22Rv1 (cell line): ENCODE results near the gene TNFRSF18.

Experiments used
- ZFX ChIP-seq: fragments of 450-650 bp; IDR thresholded peaks from 2 replicates; pipeline ENCODE4 v1.6.1; 2017; ENCODE audit warnings: antibody characterized with exemption, borderline replicate concordance
- TF ChIP-seq, protein P1 (sequence below): fragments of 450-650 bp; IDR thresholded peaks from 2 replicates; pipeline ENCODE4 v1.5.1; 2017; ENCODE audit warnings: mild to moderate bottlenecking

DNA sequence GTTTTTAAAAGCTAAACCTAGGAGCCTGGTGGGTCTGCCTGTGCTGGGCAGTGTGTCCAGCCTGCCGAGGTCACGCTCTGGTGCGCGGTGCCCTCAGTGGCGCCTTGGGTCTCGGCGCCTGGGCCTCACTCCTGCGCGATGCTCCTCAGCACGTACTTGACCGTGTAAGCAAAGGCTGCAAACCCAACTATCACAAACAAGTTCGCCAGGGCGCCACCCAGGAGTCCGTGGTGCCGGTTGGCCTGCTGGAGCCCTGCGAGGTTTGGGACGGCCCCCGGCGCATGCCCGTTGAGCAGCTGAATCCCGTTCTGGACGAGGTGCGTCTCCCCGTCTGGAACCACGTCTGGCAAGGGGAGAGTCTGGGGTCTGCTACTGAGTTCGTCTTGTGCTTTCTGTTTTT lies 48.7 kb upstream of the TNFRSF18 start:
- TF ChIP-seq, protein P1, sequence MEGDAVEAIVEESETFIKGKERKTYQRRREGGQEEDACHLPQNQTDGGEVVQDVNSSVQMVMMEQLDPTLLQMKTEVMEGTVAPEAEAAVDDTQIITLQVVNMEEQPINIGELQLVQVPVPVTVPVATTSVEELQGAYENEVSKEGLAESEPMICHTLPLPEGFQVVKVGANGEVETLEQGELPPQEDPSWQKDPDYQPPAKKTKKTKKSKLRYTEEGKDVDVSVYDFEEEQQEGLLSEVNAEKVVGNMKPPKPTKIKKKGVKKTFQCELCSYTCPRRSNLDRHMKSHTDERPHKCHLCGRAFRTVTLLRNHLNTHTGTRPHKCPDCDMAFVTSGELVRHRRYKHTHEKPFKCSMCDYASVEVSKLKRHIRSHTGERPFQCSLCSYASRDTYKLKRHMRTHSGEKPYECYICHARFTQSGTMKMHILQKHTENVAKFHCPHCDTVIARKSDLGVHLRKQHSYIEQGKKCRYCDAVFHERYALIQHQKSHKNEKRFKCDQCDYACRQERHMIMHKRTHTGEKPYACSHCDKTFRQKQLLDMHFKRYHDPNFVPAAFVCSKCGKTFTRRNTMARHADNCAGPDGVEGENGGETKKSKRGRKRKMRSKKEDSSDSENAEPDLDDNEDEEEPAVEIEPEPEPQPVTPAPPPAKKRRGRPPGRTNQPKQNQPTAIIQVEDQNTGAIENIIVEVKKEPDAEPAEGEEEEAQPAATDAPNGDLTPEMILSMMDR, result no peak
- TF ChIP-seq ZFX, result no peak
